DND-41 (cell line): Measurements from ENCODE around the gene FKBP8.
A peak's percentile ranks its signal among the peaks of the same experiment; 100 is the strongest.

Experiments used
- ATAC-seq: fragments of 200-7000 bp; cut with Tn5 transposase; 3 replicates; pipeline ENCODE4 v1.9.1; 2021; ENCODE audit warnings: low read depth; ENCODE audit not compliant: insufficient read depth
- DNase-seq: peaks from one replicate; pipeline ENCODE4 v3.0.0-alpha.2; 2020
- H2AFZ ChIP-seq: 2 replicates; pipeline ENCODE4 v1.6.0; 2012; ENCODE audit warnings: low read depth, low read length
- H3K27ac ChIP-seq: 2 replicates; pipeline ENCODE4 v1.5.1; 2012; ENCODE audit warnings: low read length, inconsistent platforms
- H3K27me3 ChIP-seq: fragments of 200-600 bp; sonication (generic); 2 replicates; pipeline ENCODE4 v1.6.0; 2012; ENCODE audit warnings: low read length, mild to moderate bottlenecking, inconsistent platforms; ENCODE audit not compliant: insufficient read depth, poor library complexity
- H3K36me3 ChIP-seq: 2 replicates; pipeline ENCODE4 v1.5.1; 2012; ENCODE audit warnings: low read length, inconsistent platforms; ENCODE audit not compliant: insufficient read depth
- H3K4me1 ChIP-seq: 2 replicates; pipeline ENCODE4 v1.5.1; 2012; ENCODE audit warnings: mild to moderate bottlenecking, low read length; ENCODE audit not compliant: insufficient read depth
- H3K4me2 ChIP-seq: 2 replicates; pipeline ENCODE4 v1.6.0; 2012; ENCODE audit warnings: mild to moderate bottlenecking, moderate library complexity, low read length, inconsistent platforms; ENCODE audit not compliant: insufficient read depth
- H3K4me3 ChIP-seq, 2 experiments: fragments of 200-600 bp in 1 of 2; shearing (Covaris generic) in 1 of 2; 2 replicates each; pipeline ENCODE4 v1.5.1; 2012 to 2016; ENCODE audit warnings: inconsistent platforms in 2 of 2, low read length in 2 of 2, mild to moderate bottlenecking in 2 of 2, low read depth in 1 of 2, moderate library complexity in 1 of 2
- H3K79me2 ChIP-seq: 2 replicates; pipeline ENCODE4 v1.6.0; 2012; ENCODE audit warnings: low read length, inconsistent platforms; ENCODE audit not compliant: insufficient read depth
- H3K9ac ChIP-seq: 2 replicates; pipeline ENCODE4 v1.6.0; 2012; ENCODE audit warnings: low read depth, mild to moderate bottlenecking, inconsistent platforms, low read length, moderate library complexity
- H3K9me3 ChIP-seq: 2 replicates; pipeline ENCODE4 v1.5.1; 2012; ENCODE audit warnings: low read length, moderate library complexity, mild to moderate bottlenecking, inconsistent platforms; ENCODE audit not compliant: insufficient read depth, severe bottlenecking
- H4K20me1 ChIP-seq: 2 replicates; pipeline ENCODE4 v1.6.0; 2012; ENCODE audit warnings: low read length; ENCODE audit not compliant: insufficient read depth
- EZH2 ChIP-seq: IDR thresholded peaks from 3 replicates; pipeline ENCODE4 v1.6.1; 2012; ENCODE audit warnings: borderline replicate concordance, low read depth, mild to moderate bottlenecking, moderate library complexity, low read length, inconsistent platforms; ENCODE audit not compliant: severe bottlenecking
- TF ChIP-seq, protein P1 (sequence below): IDR thresholded peaks from 2 replicates; pipeline ENCODE4 v1.5.1; 2012; ENCODE audit warnings: borderline replicate concordance, low read length, moderate library complexity, mild to moderate bottlenecking; ENCODE audit not compliant: poor library complexity, severe bottlenecking; ENCODE audit errors: extremely low read depth

FKBP8 gene

DNA sequence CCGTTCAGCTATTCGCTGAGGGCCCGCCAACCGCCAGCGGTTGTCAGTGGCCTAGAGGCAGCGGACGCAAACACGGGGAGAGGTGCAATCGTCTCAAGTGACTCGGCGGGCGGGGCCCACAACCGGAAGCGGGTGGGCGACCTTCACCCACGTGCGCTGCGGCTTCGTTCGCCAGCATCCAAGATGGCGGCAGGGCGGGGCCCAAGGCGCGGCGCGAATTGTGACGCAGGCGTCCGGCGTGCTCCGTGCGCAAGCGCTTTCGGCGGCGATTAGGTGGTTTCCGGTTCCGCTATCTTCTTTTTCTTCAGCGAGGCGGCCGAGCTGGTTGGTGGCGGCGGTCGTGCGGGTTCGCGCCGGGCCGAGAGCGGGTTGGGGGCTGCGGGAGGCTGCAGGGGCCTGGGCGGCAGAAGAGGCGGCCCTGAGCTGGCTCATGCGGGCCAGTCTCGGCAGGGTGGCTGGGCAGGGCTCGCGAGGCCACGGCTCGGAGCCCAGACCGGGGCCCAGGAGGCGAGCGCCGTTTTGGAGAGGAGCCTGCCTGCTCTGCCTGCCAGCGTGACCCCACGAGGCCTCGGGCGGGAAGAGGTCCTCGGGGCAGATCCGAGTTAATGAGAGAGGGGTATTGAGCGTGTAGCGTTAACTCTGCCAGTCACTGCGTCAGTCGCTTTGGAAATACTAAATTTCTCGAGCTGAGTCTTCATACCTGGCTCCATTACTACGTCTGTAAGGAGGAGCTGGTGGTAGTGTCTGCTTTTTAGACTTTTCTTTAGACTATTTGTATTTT is 28.4 kb upstream of the FKBP8 start, which contains the start of gene UBA52:
TSS of gene UBA52 (plus strand) at position 294 of the 781 bp plus-strand sequence. CDS start 1,444 bp downstream, outside the sequence.
- TF ChIP-seq EZH2, result no peak
- TF ChIP-seq, protein P1, sequence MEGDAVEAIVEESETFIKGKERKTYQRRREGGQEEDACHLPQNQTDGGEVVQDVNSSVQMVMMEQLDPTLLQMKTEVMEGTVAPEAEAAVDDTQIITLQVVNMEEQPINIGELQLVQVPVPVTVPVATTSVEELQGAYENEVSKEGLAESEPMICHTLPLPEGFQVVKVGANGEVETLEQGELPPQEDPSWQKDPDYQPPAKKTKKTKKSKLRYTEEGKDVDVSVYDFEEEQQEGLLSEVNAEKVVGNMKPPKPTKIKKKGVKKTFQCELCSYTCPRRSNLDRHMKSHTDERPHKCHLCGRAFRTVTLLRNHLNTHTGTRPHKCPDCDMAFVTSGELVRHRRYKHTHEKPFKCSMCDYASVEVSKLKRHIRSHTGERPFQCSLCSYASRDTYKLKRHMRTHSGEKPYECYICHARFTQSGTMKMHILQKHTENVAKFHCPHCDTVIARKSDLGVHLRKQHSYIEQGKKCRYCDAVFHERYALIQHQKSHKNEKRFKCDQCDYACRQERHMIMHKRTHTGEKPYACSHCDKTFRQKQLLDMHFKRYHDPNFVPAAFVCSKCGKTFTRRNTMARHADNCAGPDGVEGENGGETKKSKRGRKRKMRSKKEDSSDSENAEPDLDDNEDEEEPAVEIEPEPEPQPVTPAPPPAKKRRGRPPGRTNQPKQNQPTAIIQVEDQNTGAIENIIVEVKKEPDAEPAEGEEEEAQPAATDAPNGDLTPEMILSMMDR, result no peak
- Histone ChIP-seq H3K9me3 (no peaks in the 10 kb centered on the region), H3K4me1 (peaks cover 25% of the 10 kb centered on the region), H3K27me3 (no peaks in the 10 kb centered on the region), H3K9ac (peak within 1 kb of the TSS; percentile 83), H3K4me3 (peak within 1 kb of the TSS; percentile 38 to 74; a peak in 3 of 4 replicates), H3K27ac (peak within 1 kb of the TSS; percentile 84), H3K36me3 (peaks cover 71% of the 10 kb centered on the region), H4K20me1 (peaks cover 32% of the 10 kb centered on the region), H3K4me2 (peak within 1 kb of the TSS; percentile 93), H2AFZ (peak within 1 kb of the TSS; percentile 81), H3K79me2 (peaks cover 26% of the 10 kb centered on the region)
- ATAC-seq, result peak; percentile 93
- DNase-seq, result peak; percentile 99

DNA sequence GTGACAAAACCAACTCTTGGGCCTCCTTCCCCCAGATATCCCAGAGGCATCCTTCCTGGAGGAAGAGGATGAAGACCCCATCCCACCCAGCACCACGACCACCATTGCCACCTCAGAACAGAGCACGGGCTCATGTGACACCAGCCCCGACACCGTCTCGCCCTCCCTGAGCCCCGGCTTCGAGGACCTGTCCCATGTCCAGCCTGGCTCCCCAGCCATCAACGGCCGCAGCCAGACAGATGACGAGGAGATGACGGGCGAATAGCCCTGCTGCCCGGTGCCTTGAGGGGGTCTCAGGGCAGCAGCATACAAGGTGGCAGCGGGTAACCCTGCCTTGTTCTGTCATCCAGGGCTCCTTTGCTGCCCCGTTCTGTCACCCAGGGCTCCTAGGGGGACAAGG is 25.0 kb upstream of the FKBP8 start:
- Histone ChIP-seq H3K9ac (no peak overlapping the region), H3K36me3 (peaks cover 73% of the 10 kb centered on the region), H3K4me3 (no peak overlapping the region), H3K9me3 (no peaks in the 10 kb centered on the region), H3K27me3 (no peaks in the 10 kb centered on the region), H3K79me2 (peaks cover 17% of the 10 kb centered on the region), H3K4me2 (no peak overlapping the region), H3K4me1 (peaks cover 20% of the 10 kb centered on the region), H4K20me1 (peaks cover 15% of the 10 kb centered on the region), H2AFZ (no peak overlapping the region), H3K27ac (no peak overlapping the region)
- no peak for ATAC-seq
- no peak for DNase-seq
- TF ChIP-seq, protein P1, result no peak
- TF ChIP-seq EZH2, result no peak

DNA sequence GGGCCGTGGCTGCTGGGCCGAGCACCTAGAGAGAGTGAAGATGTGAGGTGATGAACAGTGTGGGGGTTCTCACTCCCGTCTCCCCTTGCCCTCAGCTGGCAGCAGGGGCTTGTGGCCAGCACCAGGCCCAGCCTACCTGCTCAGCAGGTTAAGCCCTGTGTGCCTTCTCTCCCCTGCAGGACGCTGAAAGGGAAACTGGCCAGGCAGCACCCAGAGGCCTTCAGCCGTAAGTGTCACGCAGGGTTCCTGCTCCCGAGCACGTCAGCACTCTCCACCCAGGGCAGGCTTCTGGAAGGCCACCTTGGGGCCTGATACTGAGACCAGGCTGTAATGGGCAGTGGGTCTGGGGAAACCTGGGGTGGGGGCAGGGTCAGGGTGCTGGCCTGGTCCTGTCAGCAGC is 23.6 kb upstream of the FKBP8 start:
- Histone ChIP-seq H3K79me2 (peaks cover 3% of the 10 kb centered on the region), H3K4me2 (no peak overlapping the region), H3K36me3 (peaks cover 77% of the 10 kb centered on the region), H2AFZ (no peak overlapping the region), H3K27me3 (no peaks in the 10 kb centered on the region), H4K20me1 (peaks cover under 1% of the 10 kb centered on the region; the same call in 1 of the 2 replicates), H3K9ac (no peak overlapping the region), H3K27ac (no peak overlapping the region), H3K4me3 (no peak overlapping the region), H3K4me1 (peaks cover 9% of the 10 kb centered on the region), H3K9me3 (no peaks in the 10 kb centered on the region)
- TF ChIP-seq, protein P1, result no peak
- TF ChIP-seq EZH2, result no peak
- ATAC-seq (no peak), DNase-seq (no peak)
